Measurements from ENCODE around the gene SREBF1.

Gene SREBF1

DNA sequence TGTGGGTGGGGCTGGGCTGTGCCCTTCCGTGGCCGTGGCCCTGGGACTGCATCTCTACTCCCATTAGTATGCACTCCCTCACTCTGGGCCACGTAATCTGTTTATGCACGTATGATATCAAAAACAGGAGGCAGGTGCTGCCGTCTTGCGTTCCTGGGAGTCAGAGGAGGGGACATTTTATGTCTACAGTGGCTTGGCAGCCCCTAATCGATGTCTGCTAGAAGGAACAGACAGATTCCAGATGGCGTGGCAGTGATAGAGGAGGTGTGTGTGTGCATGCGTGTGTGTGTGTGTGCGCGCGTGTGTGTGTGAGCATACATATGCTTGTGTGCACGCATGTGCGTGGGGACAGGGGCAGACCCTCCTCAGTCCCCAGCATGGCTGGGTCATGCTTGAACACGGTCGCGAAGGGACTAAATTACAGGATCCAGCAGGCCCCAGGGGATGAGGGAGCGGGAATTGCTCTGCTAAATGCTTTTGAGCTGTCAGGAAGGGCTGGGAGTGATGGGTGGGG lies 44.7 kb downstream of the SREBF1 start:
- no peak for DNase-seq

- no peak for DNase-seq
Observed at GRCh38 chr17:17790637-17791464, 45.9 kb downstream of the SREBF1 start.

GRCh38 chr17:17789828-17790636 lies 46.8 kb downstream of the SREBF1 start:
- DNase-seq: no peak

GRCh38 chr17:17789410-17789809 lies 47.4 kb downstream of the SREBF1 start:
- DNase-seq: no peak

GRCh38 chr17:17788967-17789366 lies 47.8 kb downstream of the SREBF1 start:
- no peak for DNase-seq

GRCh38 chr17:17787568-17787967 lies 49.2 kb downstream of the SREBF1 start:
- DNase-seq: no peak

- DNase-seq: no peak
Observed at GRCh38 chr17:17786998-17787397, 49.8 kb downstream of the SREBF1 start.

DNA sequence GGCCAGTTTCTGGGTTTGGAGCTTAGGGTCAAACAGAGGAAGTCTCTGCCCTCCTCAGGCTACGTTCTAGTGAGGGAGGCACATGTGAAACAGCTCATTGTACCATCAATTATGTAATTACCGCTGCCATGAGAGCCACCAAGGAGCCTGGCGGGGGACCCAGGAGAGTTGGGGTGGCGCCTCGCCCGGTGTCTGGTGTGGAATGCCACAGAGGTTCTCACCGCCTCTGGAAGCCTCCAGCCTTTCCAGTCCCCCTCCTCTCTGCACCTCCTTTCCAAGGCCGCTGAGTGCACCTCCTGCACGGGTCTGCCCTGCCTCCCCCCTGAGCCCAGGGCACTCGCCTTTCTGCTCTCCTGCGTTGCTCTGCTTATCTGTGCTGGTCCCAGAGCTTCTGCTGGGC lies 51.4 kb downstream of the SREBF1 start:
- DNase-seq: no peak

DNA sequence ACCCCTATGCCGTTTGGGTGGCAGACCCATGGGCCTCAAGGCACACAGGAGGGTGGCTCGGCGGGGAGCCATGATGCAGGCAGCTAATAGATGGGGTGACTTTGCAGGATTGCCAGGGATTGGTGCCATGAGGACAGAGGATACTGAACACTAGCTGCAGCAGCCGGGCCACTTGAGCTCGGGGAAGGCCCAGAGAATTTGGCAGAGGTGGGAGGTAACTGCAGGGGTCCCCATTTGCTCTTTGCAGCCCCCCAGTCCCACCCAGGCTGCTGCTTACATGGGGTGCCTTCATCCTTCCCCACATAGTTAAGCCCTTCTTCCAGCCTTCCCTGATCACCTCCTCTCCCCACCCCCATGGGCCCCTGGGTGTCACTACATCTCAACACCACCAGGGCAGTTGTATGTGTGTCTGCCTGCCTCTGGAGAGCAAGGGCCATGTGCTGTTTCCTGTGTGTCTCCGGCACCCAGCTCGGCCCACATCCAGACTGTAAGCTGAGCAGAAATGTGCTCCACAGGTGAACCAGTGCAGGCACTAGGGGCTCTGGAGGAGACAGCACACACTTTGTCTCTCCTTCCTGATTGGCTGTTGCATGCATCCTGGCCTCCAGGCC lies 52.0 kb downstream of the SREBF1 start:
- DNase-seq: no peak

- DNase-seq: no peak
Observed at GRCh38 chr17:17783825-17784656, 52.7 kb downstream of the SREBF1 start.

GRCh38 chr17:17783116-17783824 lies 53.5 kb downstream of the SREBF1 start:
- peak; percentile 55 for DNase-seq

DNA sequence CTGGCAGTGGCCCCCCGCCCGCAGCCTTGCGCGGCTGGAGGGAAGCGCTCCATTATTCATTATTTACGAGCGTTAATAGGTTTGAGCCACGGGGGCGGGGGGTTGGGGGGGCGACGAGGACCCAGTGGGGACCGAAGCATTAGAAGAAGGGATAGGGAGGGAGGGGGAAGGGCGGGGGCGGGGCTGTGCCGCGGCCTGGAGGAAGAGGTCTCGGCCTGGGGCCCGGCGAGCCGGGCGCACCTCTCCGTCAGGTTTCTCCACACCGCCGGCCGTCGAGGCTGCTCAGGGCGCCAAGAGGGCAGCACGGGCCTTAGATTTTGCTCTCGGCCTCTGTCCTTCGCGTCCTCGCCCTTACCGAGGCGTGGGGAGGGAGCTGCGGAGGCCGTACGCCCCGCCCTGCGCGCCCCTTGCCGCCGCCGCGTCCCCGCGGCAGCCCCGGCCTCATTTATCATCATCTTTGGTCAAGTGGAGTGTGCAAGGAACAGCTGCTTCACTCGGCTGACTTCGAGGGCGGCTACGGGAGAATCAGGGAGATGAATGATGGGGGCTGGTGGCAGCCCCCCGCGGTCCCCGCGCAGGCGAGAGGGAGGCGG lies 54.2 kb downstream of the SREBF1 start:
- no peak for DNase-seq

GRCh38 chr17:17781591-17782496 lies 54.9 kb downstream of the SREBF1 start:
- peak; percentile 27 for DNase-seq

GRCh38 chr17:17780922-17781590 lies 55.7 kb downstream of the SREBF1 start:
- DNase-seq: no peak

GRCh38 chr17:17779015-17779611 lies 57.7 kb downstream of the SREBF1 start:
- DNase-seq: no peak

GRCh38 chr17:17778308-17779014 lies 58.3 kb downstream of the SREBF1 start:
- DNase-seq: no peak

DNA sequence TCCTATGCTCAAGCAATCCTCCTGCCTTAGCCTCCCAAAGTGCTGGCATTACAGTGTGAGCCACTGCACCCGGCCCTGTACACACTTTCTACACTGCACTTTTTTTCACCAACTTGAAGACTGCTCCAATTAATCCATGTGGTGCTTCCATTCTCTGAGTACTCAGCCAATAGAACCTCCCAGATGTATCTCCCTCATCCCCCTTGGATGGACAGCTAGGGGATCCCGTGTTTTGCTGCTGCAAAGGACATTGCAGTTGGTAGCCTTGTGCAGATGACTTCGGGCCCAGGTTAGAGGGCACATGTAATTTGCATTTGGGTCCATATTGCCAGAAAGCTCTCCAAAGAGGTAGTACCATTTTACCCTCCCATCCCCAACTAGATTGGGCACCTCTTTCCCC lies 59.9 kb downstream of the SREBF1 start:
- no peak for DNase-seq
